ENCODE results near the gene ANKHD1. TPM values are rescaled to one million over a fixed set of nuclear protein-coding genes. Genes with fewer than 3 reads are reported as not detected.

Gene ANKHD1
- total RNA-seq, 4 donors from 2014 or later, result 106 to 200 (median 161) TPM

DNA sequence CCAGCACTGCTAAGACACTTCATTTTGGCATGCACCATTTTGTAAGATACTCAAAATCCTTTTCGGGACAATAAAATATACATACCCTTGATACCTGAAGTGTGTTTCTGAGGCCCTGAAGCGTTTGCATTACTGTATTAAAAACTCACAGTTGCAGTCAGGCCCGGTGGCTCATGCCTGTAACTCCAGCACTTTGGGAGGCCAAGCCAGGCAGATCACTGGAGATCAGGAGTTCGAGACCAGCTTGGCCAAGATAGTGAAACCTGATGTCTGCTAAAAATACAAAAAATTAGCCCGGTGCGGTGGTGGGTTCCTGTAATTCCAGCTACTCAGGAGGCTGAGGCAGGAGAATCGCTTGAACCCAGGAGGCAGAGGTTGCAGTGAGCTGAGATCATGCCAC is 143.4 kb downstream of the ANKHD1 start:
- intact Hi-C loops (cut with DNase I; ENCODE audit: low total_unique reads), result no loop called here
- no peak for DNase-seq
- no peaks in the 10 kb centered on the region for H3K9me3 ChIP-seq
- no peak for TF ChIP-seq POLR2A (IDR thresholded peaks at IDR 0.05)
- TF ChIP-seq, protein P1, sequence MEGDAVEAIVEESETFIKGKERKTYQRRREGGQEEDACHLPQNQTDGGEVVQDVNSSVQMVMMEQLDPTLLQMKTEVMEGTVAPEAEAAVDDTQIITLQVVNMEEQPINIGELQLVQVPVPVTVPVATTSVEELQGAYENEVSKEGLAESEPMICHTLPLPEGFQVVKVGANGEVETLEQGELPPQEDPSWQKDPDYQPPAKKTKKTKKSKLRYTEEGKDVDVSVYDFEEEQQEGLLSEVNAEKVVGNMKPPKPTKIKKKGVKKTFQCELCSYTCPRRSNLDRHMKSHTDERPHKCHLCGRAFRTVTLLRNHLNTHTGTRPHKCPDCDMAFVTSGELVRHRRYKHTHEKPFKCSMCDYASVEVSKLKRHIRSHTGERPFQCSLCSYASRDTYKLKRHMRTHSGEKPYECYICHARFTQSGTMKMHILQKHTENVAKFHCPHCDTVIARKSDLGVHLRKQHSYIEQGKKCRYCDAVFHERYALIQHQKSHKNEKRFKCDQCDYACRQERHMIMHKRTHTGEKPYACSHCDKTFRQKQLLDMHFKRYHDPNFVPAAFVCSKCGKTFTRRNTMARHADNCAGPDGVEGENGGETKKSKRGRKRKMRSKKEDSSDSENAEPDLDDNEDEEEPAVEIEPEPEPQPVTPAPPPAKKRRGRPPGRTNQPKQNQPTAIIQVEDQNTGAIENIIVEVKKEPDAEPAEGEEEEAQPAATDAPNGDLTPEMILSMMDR (IDR thresholded peaks at IDR 0.05), result no peak
- no peaks in the 10 kb centered on the region for H3K27me3 ChIP-seq
- H3K36me3 ChIP-seq, result no peaks in the 10 kb centered on the region
- H3K27ac ChIP-seq, result no peak overlapping the region
- H3K4me1 ChIP-seq, result peaks cover 10 to 14% of the 10 kb centered on the region in 2 donors
- H3K4me3 ChIP-seq, result no peak overlapping the region

DNA sequence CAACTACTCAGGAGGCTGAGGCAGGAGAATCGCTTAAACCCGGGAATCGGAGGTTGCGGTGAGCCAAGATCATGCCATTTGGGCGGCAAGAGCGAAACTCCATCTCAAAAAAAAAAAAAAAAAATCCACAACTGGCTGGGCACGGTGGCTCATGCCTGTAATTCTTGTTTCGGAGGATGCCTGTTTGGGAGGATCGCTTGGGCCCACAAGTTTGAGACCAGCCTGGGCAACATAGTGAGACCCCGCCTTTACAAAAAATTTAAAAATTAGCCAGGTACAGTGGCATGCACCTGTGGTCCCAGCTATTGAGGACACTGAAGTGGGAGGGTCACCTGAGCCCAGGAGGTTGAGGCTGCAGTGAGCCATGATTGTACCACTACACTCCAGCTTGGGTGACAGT is 144.0 kb downstream of the ANKHD1 start:
- DNase-seq, result no peak
- TF ChIP-seq, protein P1 (IDR thresholded peaks at IDR 0.05), result no peak
- TF ChIP-seq POLR2A (IDR thresholded peaks at IDR 0.05), result no peak
- intact Hi-C loops (cut with DNase I; ENCODE audit: low total_unique reads), result no loop called here
- Histone ChIP-seq H3K27me3 (no peaks in the 10 kb centered on the region), H3K27ac (no peak overlapping the region), H3K4me1 (peaks cover 10 to 14% of the 10 kb centered on the region in 2 donors), H3K36me3 (no peaks in the 10 kb centered on the region), H3K9me3 (no peaks in the 10 kb centered on the region), H3K4me3 (no peak overlapping the region)

DNA sequence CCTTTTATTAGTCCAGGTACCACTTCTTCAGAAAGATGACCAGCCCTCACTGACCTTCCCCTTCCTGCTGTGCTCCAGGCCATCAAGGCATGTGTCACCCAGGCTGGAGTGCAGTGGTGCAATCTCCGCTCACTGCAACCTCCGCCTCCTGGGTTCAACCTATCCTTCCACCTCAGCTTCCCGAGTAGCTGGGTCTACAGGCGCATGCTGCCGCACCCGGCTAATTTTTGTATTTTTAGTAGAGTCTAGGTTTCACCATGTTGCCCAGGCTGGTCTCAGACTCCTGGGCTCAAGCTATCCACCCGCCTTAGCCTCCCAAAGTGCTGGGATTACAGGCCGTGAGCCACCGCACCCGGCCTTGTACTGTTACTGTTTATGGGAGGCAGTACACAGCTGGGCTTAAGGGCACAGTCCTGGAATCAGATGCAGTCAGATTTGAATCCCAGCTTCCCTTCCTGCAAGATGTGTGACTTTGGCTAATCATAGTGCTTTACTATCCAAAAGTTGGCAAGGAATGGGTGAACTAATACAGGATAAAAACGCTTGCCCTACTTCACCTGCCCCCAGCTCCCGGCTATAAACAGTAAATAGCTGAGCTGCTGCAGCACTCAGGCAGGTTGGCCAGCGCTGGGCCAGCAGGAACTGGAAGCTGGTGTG is 145.3 kb downstream of the ANKHD1 start:
- no peak for DNase-seq
- intact Hi-C loops (cut with DNase I; ENCODE audit: low total_unique reads), result no loop called here
- Histone ChIP-seq H3K4me1 (peaks cover 10 to 14% of the 10 kb centered on the region in 2 donors), H3K27ac (peak overlapping the region; percentile 92 to 93), H3K9me3 (no peaks in the 10 kb centered on the region), H3K27me3 (no peaks in the 10 kb centered on the region), H3K4me3 (peak overlapping the region; percentile 43 to 58), H3K36me3 (no peaks in the 10 kb centered on the region)
- no peak for TF ChIP-seq POLR2A (IDR thresholded peaks at IDR 0.05)
- TF ChIP-seq, protein P1 (IDR thresholded peaks at IDR 0.05), result no peak

DNA sequence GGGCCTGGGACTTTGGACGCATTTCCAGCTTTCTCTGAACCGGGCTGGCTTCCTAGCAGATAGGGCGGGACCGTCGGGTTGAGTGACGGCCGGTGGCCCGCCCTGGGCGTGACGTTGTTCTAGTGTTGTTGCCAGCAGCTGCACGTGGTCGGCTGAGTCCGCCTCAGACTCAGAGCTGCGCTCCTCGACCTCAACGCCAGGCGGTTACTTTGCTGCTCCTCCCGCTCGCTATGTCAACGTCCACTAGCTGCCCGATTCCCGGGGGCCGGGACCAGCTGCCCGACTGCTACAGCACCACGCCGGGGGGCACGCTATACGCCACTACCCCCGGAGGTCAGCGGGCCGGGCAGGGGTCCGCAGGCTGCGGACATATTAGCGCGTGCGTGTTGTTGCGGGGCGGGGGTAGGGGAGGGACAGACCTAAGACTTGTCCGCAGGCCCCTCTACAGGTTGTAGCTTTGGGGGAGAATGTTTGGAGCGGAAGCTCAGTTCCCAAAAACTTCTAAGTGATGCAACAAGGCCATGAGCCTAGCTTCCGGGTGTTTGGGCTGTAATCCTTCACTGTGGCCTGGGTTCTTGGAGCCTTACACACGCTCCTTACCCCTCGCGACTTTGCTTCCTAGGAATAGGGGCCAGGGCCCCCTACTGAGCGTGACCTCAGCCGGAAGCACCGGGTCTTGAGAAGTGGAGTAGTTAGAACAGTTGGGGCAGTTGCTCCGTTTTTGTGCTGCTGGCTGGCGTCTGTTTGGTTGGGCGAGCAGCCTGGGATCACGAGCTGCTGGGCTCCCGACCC is 146.1 kb downstream of the ANKHD1 start, which contains the start of gene EIF4EBP3:
Gene EIF4EBP3, plus strand, starts transcription at position 155 of the 792 bp plus-strand sequence. Its CDS starts 76 bp downstream, at position 231.
- intact Hi-C loops (cut with DNase I; ENCODE audit: low total_unique reads), result no loop called here
- H3K27ac ChIP-seq, result peak within 1 kb of the TSS; percentile 92 to 93
- no peaks in the 10 kb centered on the region for H3K9me3 ChIP-seq
- DNase-seq, result peak; percentile 96 to 99
- peak; percentile 87 to 94 for TF ChIP-seq POLR2A (IDR thresholded peaks at IDR 0.05)
- TF ChIP-seq, protein P1 (IDR thresholded peaks at IDR 0.05), result peak; percentile 16 to 86 (median 74)
- no peaks in the 10 kb centered on the region for H3K27me3 ChIP-seq
- H3K4me3 ChIP-seq, result peak within 1 kb of the TSS; percentile 43 to 58
- H3K4me1 ChIP-seq, result peaks cover 10 to 14% of the 10 kb centered on the region in 2 donors
- no peaks in the 10 kb centered on the region for H3K36me3 ChIP-seq

DNA sequence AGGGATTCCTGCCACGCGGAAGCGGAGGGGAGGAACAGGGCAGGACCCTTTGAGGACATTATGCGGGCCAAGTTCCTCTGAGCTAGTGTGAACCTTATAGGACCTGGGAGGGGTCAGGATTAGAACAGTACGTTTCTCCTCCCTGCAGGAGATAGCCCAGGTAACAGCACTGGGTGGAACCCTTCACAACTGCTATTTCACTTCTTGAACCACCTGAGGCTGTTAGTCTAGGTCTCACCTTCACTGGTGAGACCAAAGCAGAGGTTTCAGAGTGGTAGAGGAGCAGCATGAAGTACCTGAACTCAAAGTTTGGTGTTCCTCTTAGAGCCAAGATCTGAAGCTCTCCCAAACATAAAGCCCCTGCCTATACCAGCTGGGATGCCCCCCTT is 146.7 kb downstream of the ANKHD1 start:
- no peak for DNase-seq
- H3K27me3 ChIP-seq, result no peaks in the 10 kb centered on the region
- no peaks in the 10 kb centered on the region for H3K36me3 ChIP-seq
- H3K9me3 ChIP-seq, result no peaks in the 10 kb centered on the region
- peak overlapping the region; percentile 43 to 58 for H3K4me3 ChIP-seq
- TF ChIP-seq POLR2A (IDR thresholded peaks at IDR 0.05), result no peak
- TF ChIP-seq, protein P1 (IDR thresholded peaks at IDR 0.05), result no peak
- H3K4me1 ChIP-seq, result peaks cover 10 to 14% of the 10 kb centered on the region in 2 donors
- H3K27ac ChIP-seq, result peak overlapping the region; percentile 92 to 93
- intact Hi-C loops (cut with DNase I; ENCODE audit: low total_unique reads), result no loop called here

Measured in uterus (tissue), 4 donors.